NCI-H774 (cell line): Measurements from ENCODE around the gene GPBAR1.

Experiments used
- DNase-seq: peaks from one replicate; lab custom pipeline; 2025; lab: John Stamatoyannopoulos, UW

Gene GPBAR1, protein sequence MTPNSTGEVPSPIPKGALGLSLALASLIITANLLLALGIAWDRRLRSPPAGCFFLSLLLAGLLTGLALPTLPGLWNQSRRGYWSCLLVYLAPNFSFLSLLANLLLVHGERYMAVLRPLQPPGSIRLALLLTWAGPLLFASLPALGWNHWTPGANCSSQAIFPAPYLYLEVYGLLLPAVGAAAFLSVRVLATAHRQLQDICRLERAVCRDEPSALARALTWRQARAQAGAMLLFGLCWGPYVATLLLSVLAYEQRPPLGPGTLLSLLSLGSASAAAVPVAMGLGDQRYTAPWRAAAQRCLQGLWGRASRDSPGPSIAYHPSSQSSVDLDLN

DNA sequence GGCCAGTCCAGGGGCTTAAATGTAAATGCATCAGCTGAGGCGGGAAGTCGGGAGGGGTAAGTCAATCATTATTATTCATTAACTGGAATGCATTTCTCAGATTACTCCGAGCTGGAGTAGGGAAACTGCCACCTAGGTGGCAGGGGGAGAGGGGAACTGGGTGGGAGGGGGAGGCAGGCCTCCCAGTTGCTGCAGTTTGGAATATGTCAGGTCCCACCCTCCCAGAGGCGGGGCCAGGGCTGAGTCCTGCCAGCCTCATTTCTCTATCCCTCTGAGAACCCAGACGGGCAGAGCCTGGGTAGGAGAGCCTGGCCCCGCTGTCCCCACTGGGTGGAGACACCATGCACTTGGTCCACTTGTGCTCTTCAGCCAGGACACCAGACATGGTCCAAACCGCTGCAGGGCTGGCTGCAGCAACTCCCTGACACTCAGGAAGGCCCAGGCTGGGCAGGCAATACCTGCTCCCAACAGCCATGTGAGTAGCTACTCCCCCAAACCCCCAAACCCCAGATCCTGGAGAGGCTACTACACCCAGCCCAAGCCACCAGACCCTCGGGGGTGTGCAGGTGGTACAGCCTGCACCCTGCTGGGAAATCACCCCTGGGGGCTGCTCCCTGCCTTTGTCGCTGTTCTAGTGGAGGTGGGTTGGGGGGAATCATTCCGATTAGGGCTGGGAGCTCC lies at the start of gene GPBAR1:
Gene GPBAR1 (plus strand): TSS at position 274 of the 681 bp plus-strand sequence. CDS start 1,710 bp downstream, outside the sequence.
- no peak for DNase-seq

- no peak for DNase-seq
Measured at GRCh38 chr2:218214116-218214515, 46.7 kb upstream of the GPBAR1 start.

DNA sequence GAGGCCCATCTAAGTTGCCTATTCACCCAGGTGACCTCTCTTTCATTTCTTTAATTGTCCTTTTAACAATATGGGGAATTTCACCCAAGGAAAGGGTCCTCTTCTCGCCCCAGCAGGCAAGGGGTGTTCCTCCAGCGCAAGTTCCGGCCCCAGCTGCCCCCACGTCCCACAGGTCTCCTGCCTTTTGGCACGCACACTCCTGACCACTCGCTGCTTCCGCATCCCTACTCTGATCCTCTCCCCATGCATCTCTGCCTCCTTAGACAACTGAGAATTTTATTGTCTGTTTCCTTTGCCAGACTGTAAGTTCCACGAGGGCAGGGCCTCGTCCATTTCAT lies 44.5 kb upstream of the GPBAR1 start:
- no peak for DNase-seq

DNA sequence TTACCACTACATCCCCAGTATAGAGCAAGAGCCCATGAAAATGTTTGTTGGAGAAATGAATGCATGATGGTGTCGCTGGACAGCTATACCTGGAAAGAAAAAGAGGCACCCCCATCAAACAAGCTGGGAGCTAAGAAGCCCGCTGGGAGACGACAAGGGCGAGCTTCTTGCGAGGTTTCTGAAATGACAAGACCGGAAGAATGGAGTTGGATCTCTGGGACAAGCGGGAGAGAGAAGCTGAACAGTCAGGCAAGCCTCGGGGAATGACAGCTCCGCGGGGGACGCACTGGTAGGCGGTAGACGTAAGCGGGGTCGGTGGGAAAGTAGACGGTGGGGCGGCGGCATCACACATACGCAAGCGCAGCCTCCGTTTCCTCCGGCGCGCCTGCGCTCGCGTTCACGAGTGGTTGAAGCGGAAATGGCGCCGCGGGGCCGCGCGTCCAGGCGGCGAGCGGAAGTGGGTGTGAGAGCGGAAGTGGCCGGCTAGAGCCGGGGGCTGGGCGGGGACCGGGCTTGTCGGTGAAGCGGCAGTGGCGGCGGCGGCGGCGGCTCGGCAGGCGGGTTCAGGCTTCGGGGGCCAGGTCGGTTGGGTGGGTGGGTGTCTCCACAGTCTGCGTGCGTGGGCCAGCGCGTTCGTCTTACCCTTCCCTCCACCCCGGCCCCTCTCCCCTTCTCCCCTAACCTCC lies 44.0 kb upstream of the GPBAR1 start, which contains the start of gene ARPC2:
Gene ARPC2 (plus strand): TSS at position 516 of the 686 bp plus-strand sequence. CDS start 282 bp downstream, outside the sequence.
- DNase-seq, result peak; percentile 94

- DNase-seq, result no peak
Measured at GRCh38 chr2:218217360-218218267, 43.2 kb upstream of the GPBAR1 start.

GRCh38 chr2:218218268-218219185 lies 42.3 kb upstream of the GPBAR1 start:
- no peak for DNase-seq

DNA sequence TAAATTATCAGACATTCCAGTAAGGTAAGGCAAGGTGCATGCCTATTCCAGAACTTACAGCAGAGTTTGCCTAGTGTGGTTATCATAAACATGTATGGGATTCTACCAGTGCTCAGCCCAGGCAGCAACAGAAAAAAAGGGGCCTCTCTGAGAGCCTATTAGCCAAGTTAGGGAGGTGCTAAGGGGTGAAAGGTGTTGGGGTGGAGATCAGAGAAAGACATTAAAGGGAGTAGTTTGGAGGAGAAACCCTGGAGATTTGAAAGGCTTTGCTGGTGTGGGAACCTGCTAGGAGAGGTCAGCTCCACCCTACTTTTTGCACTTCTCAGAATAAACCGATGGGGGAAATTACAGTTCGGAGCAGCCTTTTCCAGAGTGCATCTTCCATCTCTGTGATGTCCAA lies 40.9 kb upstream of the GPBAR1 start:
- DNase-seq, result no peak

GRCh38 chr2:218221000-218221399 lies 39.8 kb upstream of the GPBAR1 start:
- no peak for DNase-seq

- no peak for DNase-seq
Measured at GRCh38 chr2:218223046-218223445, 37.8 kb upstream of the GPBAR1 start.

GRCh38 chr2:218224186-218224585 lies 36.6 kb upstream of the GPBAR1 start:
- no peak for DNase-seq

DNA sequence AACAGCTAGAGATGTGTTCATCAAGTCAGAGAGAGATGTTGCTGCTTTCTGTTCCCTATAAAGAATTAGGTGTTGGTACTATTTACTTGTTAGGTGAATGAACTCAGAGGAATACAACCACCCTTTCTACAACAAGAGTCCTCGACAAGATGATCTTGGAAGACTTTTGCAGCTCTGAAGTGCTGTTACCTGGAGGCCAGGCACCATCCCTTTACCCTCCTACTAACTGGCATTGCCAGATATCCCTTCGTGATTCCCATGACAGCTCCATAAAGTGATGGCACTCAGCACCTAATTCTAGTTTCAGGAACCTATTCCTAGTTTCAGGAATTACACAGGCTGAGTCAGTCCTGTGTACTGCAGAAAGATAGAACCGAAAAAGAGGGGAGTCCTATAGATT lies 33.9 kb upstream of the GPBAR1 start:
- DNase-seq, result no peak

DNA sequence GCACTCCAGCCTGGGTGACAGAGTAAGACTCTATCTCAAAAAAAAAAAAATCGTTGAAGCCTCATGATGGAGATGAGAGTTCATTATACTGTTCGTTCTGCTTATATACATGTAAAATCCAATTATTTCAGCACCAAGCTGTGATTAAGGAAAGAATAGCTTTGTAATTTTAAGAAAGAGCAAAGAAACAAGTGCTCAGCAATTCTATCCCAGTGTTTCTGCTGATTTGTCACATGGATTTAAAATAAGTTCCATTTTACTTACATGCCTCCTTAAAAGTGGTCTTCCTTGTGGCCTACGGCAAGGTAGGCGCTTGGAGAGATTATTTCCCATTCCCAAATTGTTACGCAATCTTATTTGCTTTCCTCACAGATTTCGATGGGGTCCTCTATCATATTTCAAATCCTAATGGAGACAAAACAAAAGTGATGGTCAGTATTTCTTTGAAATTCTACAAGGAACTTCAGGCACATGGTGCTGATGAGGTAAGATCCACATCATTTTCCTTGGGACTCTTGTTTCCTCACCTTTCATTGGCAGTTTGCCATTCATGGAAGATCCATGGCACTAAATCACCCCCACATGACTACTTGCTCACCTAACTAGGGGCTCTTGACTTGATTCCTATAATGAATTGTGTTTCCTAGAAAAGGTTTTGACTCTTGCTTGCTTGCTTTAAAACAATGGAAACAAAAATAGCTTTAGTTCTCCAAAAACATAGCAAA lies 32.3 kb upstream of the GPBAR1 start:
- DNase-seq, result no peak

DNA sequence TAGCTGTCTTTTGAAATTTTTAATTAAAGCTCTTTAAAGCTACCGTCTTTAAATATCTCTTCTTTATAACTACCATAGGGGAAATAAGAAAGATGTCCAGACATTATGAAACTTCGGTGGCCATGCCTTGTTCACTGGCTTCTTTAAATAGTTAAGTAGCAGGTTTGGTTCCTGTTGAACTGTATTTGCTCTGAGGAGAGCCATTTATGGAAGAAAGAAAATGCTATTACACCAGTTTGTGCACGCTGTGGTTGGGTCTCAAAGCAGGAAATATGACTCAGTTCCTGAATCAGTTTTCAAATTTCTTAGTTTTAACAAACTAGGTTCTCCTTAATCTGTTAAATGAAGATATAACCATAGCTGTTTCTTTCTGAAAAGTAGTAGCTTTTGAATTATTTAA lies 31.6 kb upstream of the GPBAR1 start:
- no peak for DNase-seq

GRCh38 chr2:218229851-218230250 lies 31.0 kb upstream of the GPBAR1 start:
- DNase-seq, result no peak

GRCh38 chr2:218230882-218231281 lies 29.9 kb upstream of the GPBAR1 start:
- no peak for DNase-seq

- DNase-seq, result no peak
Measured at GRCh38 chr2:218233543-218233942, 27.3 kb upstream of the GPBAR1 start.

DNA sequence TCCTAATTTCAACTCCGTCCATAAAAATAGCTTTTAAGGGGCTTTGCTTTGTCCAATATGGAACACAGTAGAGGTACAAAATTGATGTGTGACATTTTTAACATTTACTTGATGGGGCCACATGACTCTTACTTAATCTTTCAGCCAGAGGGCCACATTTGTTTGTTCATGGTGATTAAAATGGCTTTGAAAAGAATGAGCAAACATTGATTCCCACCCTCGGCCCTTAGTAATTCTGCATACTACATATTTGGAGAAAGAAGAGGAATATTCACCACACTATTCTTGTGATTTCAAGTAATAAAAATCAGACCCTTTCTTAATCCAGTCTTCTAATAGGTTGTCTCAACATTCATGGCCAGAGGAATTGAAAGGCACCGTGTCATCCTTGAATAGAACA lies 26.3 kb upstream of the GPBAR1 start:
- no peak for DNase-seq

DNA sequence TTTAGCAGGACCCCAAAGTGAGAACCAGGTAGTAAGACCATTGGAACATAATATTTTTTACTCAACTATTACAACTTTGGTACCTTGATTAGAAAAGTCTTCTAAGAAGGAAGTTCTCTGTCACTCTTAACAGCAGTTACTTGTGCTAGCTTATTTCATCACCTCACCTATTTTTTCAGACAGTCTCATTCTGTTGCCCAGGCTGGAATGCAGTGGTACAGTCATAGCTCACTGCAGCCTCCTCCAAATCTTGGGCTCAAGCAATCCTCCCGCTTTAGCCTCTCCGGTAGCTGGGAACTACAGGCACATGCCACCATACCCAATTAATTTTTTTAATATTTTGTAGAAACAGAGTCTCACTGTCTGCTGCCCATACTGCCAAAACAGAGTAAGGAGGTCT lies 25.8 kb upstream of the GPBAR1 start:
- no peak for DNase-seq

DNA sequence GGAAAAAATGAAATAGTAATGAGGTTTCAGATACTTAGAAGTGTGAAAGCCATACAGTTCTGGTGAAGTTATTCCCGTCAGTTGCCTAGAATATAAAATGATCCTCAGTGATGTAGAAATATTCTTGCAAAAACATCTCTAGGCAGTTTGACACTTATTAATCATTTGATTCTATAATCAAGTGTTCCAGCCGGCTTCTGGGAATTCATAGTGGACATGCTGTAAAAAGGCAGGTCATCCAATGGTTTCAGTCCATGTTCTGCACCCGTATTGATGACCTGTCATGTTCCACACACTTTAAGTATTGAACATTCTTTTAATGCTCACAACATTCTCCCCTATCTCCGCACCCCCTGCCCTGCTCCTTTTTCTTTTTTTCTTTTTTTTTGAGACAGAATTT lies 24.0 kb upstream of the GPBAR1 start:
- DNase-seq, result no peak

- no peak for DNase-seq
Measured at GRCh38 chr2:218238887-218239286, 21.9 kb upstream of the GPBAR1 start.
